HG03342 (cell line): ENCODE results near the gene CNOT6L.
"Not testable (repeated sequence)": the region's sequence is repeated elsewhere in the genome, so short reads cannot be mapped to it uniquely, and the experiment has no call there.

Source experiments
- ATAC-seq: cut with Tn5 transposase; IDR thresholded peaks from one replicate; pipeline ENCODE4 v1.9.1; 2021; ENCODE audit warnings: mild to moderate bottlenecking, moderate library complexity; ENCODE audit not compliant: unreplicated experiment

Gene CNOT6L

GRCh38 chr4:77818602-77819403 lies at the start of gene CNOT6L:
TSS of gene CNOT6L (minus strand) at chr4:77819368. CDS start at chr4:77819308, 60 bp downstream.
- peak; percentile 27 for ATAC-seq

- ATAC-seq: no peak
Observed at GRCh38 chr4:77865259-77865658, 46.1 kb upstream of the CNOT6L start.

- ATAC-seq: not testable (repeated sequence)
Observed at GRCh38 chr4:77863341-77863740, 44.2 kb upstream of the CNOT6L start.

GRCh38 chr4:77862478-77863216 lies 43.5 kb upstream of the CNOT6L start, which contains the start of gene MRPL1:
TSS of gene MRPL1 (plus strand) at chr4:77862830. CDS start at chr4:77862849, 19 bp downstream.
- ATAC-seq: peak; percentile 77

- no peak for ATAC-seq
Observed at GRCh38 chr4:77861495-77861894, 42.3 kb upstream of the CNOT6L start.

GRCh38 chr4:77859256-77859655 lies 40.1 kb upstream of the CNOT6L start:
- no peak for ATAC-seq

- ATAC-seq: no peak
Observed at GRCh38 chr4:77856152-77856551, 37.0 kb upstream of the CNOT6L start.

- ATAC-seq: no peak
Observed at GRCh38 chr4:77854431-77855111, 35.4 kb upstream of the CNOT6L start.

GRCh38 chr4:77852892-77853495 lies 33.8 kb upstream of the CNOT6L start:
- ATAC-seq: peak; percentile 97

- ATAC-seq: no peak
Observed at GRCh38 chr4:77849278-77849965, 30.3 kb upstream of the CNOT6L start.

- no peak for ATAC-seq
Observed at GRCh38 chr4:77848508-77848907, 29.3 kb upstream of the CNOT6L start.

GRCh38 chr4:77845929-77846328 lies 26.8 kb upstream of the CNOT6L start:
- ATAC-seq: no peak

GRCh38 chr4:77845400-77845799 lies 26.2 kb upstream of the CNOT6L start:
- no peak for ATAC-seq

- no peak for ATAC-seq
Observed at GRCh38 chr4:77844363-77844762, 25.2 kb upstream of the CNOT6L start.

- no peak for ATAC-seq
Observed at GRCh38 chr4:77843628-77844027, 24.5 kb upstream of the CNOT6L start.

- no peak for ATAC-seq
Observed at GRCh38 chr4:77834403-77834802, 15.2 kb upstream of the CNOT6L start.

GRCh38 chr4:77833126-77833724 lies 14.1 kb upstream of the CNOT6L start:
- ATAC-seq: no peak

- peak; percentile 69 for ATAC-seq
Observed at GRCh38 chr4:77827343-77827742, 8.2 kb upstream of the CNOT6L start.

- no peak for ATAC-seq
Observed at GRCh38 chr4:77826275-77826674, 7.1 kb upstream of the CNOT6L start.

- ATAC-seq: no peak
Observed at GRCh38 chr4:77821775-77822174, 2.6 kb upstream of the CNOT6L start.
